Activated CD8-positive, alpha-beta memory T cell treated with anti-CD3 and anti-CD28 coated beads, Interleukin-2, amount 50 U/mL, for 24 hours (primary cell): ENCODE measurements around the gene DPH1.
"Not testable (repeated sequence)": the region's sequence is repeated elsewhere in the genome, so short reads cannot be mapped to it uniquely, and the experiment has no call there.

Source experiments
- DNase-seq: peaks from one replicate; pipeline ENCODE4 v3.0.0-alpha.2; 2020; ENCODE audit errors: extremely low read depth

DPH1 gene

GRCh38 chr17:2008332-2009126 is 21.4 kb upstream of the DPH1 start:
- DNase-seq = no peak

- no peak for DNase-seq
These were observed 20.2 kb upstream of the DPH1 start for GRCh38 chr17:2009737-2010136.

GRCh38 chr17:2011411-2012371 is 18.3 kb upstream of the DPH1 start:
- no peak for DNase-seq

GRCh38 chr17:2012499-2012898 is 17.5 kb upstream of the DPH1 start:
- no peak for DNase-seq

GRCh38 chr17:2013220-2013993 is 16.5 kb upstream of the DPH1 start:
- DNase-seq = not testable (repeated sequence)

- no peak for DNase-seq
These were observed 16.0 kb upstream of the DPH1 start for GRCh38 chr17:2013994-2014317.

GRCh38 chr17:2015314-2015713 is 14.6 kb upstream of the DPH1 start:
- no peak for DNase-seq

GRCh38 chr17:2016494-2016893 is 13.5 kb upstream of the DPH1 start:
- DNase-seq = no peak

GRCh38 chr17:2017274-2017941 is 12.5 kb upstream of the DPH1 start:
- no peak for DNase-seq

GRCh38 chr17:2018716-2019510 is 11.0 kb upstream of the DPH1 start:
- no peak for DNase-seq

GRCh38 chr17:2019723-2020122 is 10.2 kb upstream of the DPH1 start:
- DNase-seq = no peak

GRCh38 chr17:2020721-2021120 is 9.2 kb upstream of the DPH1 start:
- DNase-seq = no peak

GRCh38 chr17:2022647-2023240 is 7.2 kb upstream of the DPH1 start:
- DNase-seq = no peak

GRCh38 chr17:2023256-2023655 is 6.7 kb upstream of the DPH1 start:
- no peak for DNase-seq

- no peak for DNase-seq
These were observed 6.0 kb upstream of the DPH1 start for GRCh38 chr17:2023692-2024571.

GRCh38 chr17:2024572-2025219 is 5.3 kb upstream of the DPH1 start:
- DNase-seq = no peak

GRCh38 chr17:2025220-2025621 is 4.7 kb upstream of the DPH1 start, which contains the start of gene RTN4RL1:
TSS of gene RTN4RL1 (minus strand) at chr17:2025334. CDS start at chr17:2024865, 469 bp downstream.
- DNase-seq = no peak

- no peak for DNase-seq
These were observed 4.2 kb upstream of the DPH1 start for GRCh38 chr17:2025622-2026309.
